ENCODE results near the gene HMCN1.

Gene HMCN1

DNA sequence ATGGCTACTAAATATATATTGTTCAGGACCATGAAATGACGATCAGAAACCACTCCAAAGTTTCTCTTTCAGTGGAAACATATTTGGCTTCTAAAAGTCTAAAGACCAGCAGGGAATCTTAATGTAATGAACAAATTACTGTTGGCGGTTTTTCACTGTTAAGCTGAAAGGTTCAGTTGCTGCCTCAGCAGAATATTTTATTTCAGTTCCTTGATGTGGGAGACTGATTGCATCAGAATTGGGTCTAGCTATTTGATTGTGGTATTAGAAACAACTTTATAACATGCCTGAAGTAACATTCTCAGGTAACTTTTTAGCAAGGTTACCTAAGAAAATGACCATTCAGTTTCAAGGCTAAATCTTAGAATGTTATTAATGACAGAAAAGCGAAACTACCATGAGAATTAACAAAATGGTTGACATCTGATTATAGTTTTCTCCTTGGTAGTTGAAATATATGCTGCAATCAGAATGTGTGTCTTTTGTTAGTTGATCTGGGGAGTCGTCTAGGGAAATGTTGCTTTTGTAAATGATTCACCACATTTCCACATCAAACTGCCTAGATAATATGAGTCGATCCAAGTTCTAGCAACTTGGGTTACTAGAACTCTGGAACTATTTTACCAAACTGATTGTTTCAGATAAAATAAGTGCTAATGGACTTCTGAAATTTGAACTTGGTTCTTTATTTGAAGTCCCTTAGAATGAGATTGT lies 200.4 kb downstream of the HMCN1 start:
- TF ChIP-seq EZH2 (IDR thresholded peaks at IDR 0.05; ENCODE audit: borderline replicate concordance, low read length): no peak
- TF ChIP-seq, protein P1, sequence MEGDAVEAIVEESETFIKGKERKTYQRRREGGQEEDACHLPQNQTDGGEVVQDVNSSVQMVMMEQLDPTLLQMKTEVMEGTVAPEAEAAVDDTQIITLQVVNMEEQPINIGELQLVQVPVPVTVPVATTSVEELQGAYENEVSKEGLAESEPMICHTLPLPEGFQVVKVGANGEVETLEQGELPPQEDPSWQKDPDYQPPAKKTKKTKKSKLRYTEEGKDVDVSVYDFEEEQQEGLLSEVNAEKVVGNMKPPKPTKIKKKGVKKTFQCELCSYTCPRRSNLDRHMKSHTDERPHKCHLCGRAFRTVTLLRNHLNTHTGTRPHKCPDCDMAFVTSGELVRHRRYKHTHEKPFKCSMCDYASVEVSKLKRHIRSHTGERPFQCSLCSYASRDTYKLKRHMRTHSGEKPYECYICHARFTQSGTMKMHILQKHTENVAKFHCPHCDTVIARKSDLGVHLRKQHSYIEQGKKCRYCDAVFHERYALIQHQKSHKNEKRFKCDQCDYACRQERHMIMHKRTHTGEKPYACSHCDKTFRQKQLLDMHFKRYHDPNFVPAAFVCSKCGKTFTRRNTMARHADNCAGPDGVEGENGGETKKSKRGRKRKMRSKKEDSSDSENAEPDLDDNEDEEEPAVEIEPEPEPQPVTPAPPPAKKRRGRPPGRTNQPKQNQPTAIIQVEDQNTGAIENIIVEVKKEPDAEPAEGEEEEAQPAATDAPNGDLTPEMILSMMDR (IDR thresholded peaks at IDR 0.05; ENCODE audit: low read length): no peak
- H3K4me3 ChIP-seq (ENCODE audit: low read depth, low read length, poor library complexity, severe bottlenecking): no peak overlapping the region
- no peaks in the 10 kb centered on the region for H3K27me3 ChIP-seq (ENCODE audit: insufficient read depth, low read length)
- no peaks in the 10 kb centered on the region for H3K4me1 ChIP-seq (ENCODE audit: insufficient read depth, low read length, severe bottlenecking)
- H3K4me2 ChIP-seq (ENCODE audit: low read length): no peak overlapping the region
- H3F3A ChIP-seq (ENCODE audit: insufficient read depth, low read length): no peaks in the 10 kb centered on the region
- H3K9ac ChIP-seq (ENCODE audit: low read length): no peak overlapping the region
- H3K36me3 ChIP-seq (ENCODE audit: insufficient read depth, low read length): no peaks in the 10 kb centered on the region
- H4K20me1 ChIP-seq (ENCODE audit: insufficient read depth, low read length): no peaks in the 10 kb centered on the region
- H3K9me2 ChIP-seq (ENCODE audit: low read depth, low read length): no peaks in the 10 kb centered on the region
- H3K79me2 ChIP-seq (ENCODE audit: insufficient read depth, low read length): no peaks in the 10 kb centered on the region
- H3K27ac ChIP-seq (ENCODE audit: low read depth, low read length, poor library complexity, severe bottlenecking): no peak overlapping the region
- no peak overlapping the region for H2AFZ ChIP-seq (ENCODE audit: low read length)
- no peaks in the 10 kb centered on the region for H3K9me3 ChIP-seq (ENCODE audit: low read length)

DNA sequence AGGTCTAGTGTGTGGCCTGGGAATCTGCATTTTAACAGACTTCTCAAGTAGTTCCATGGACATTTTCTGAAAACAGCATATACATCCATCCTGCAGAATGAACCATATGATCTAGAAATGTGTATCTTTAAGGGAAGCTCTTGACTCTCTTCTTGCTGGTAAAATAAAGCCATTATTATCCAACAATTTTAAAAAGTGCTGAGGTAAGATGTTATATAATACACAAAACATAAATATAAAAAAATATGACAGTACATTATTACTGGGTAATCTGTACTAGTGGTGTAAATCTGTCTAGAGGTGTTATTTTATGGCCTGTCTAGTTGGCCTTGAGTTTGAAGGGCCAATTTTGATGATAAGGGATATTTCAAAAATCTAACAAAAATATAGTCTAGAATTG lies 201.2 kb downstream of the HMCN1 start:
- Histone ChIP-seq H3K27me3 (ENCODE audit: insufficient read depth, low read length) (no peaks in the 10 kb centered on the region), H3K27ac (ENCODE audit: low read depth, low read length, poor library complexity, severe bottlenecking) (no peak overlapping the region), H3F3A (ENCODE audit: insufficient read depth, low read length) (no peaks in the 10 kb centered on the region), H3K4me2 (ENCODE audit: low read length) (no peak overlapping the region), H3K4me1 (ENCODE audit: insufficient read depth, low read length, severe bottlenecking) (no peaks in the 10 kb centered on the region), H3K79me2 (ENCODE audit: insufficient read depth, low read length) (no peaks in the 10 kb centered on the region), H2AFZ (ENCODE audit: low read length) (no peak overlapping the region), H4K20me1 (ENCODE audit: insufficient read depth, low read length) (no peaks in the 10 kb centered on the region), H3K9ac (ENCODE audit: low read length) (no peak overlapping the region), H3K9me3 (ENCODE audit: low read length) (no peaks in the 10 kb centered on the region), H3K4me3 (ENCODE audit: low read depth, low read length, poor library complexity, severe bottlenecking) (no peak overlapping the region), H3K36me3 (ENCODE audit: insufficient read depth, low read length) (no peaks in the 10 kb centered on the region), H3K9me2 (ENCODE audit: low read depth, low read length) (no peaks in the 10 kb centered on the region)
- TF ChIP-seq EZH2 (IDR thresholded peaks at IDR 0.05; ENCODE audit: borderline replicate concordance, low read length): no peak
- TF ChIP-seq, protein P1 (IDR thresholded peaks at IDR 0.05; ENCODE audit: low read length): no peak

DNA sequence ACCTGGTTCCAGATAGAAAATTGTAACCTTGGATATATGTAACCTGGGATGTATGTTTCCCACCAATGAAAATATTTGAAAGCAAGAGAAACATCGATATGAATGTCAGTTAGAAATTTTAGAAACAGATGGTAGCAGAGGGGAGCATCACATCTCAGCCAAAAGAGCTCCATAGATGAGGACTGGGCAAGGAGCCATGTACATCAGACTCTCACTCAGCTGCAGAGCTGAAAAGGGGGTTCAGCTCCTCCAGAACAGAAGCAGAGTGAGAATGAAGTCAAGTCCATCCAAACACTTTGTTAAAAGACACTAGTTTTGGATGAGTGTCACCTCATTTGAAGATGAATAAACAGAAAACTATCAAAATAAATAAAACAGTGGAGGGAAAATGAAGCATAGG lies 202.4 kb downstream of the HMCN1 start:
- no peak overlapping the region for H3K4me2 ChIP-seq (ENCODE audit: low read length)
- H3K79me2 ChIP-seq (ENCODE audit: insufficient read depth, low read length): no peaks in the 10 kb centered on the region
- H3K36me3 ChIP-seq (ENCODE audit: insufficient read depth, low read length): no peaks in the 10 kb centered on the region
- TF ChIP-seq, protein P1 (IDR thresholded peaks at IDR 0.05; ENCODE audit: low read length): no peak
- no peak for TF ChIP-seq EZH2 (IDR thresholded peaks at IDR 0.05; ENCODE audit: borderline replicate concordance, low read length)
- H3K4me1 ChIP-seq (ENCODE audit: insufficient read depth, low read length, severe bottlenecking): no peaks in the 10 kb centered on the region
- no peak overlapping the region for H3K4me3 ChIP-seq (ENCODE audit: low read depth, low read length, poor library complexity, severe bottlenecking)
- no peaks in the 10 kb centered on the region for H3F3A ChIP-seq (ENCODE audit: insufficient read depth, low read length)
- H3K9me2 ChIP-seq (ENCODE audit: low read depth, low read length): no peaks in the 10 kb centered on the region
- no peak overlapping the region for H3K27ac ChIP-seq (ENCODE audit: low read depth, low read length, poor library complexity, severe bottlenecking)
- no peak overlapping the region for H3K9ac ChIP-seq (ENCODE audit: low read length)
- H4K20me1 ChIP-seq (ENCODE audit: insufficient read depth, low read length): no peaks in the 10 kb centered on the region
- H3K27me3 ChIP-seq (ENCODE audit: insufficient read depth, low read length): no peaks in the 10 kb centered on the region
- H2AFZ ChIP-seq (ENCODE audit: low read length): no peak overlapping the region
- H3K9me3 ChIP-seq (ENCODE audit: low read length): no peaks in the 10 kb centered on the region
